Spleen (tissue), 7 donors: ENCODE data around the gene GRIK1.

Experiments
- POLR2A ChIP-seq, 3 donors: fragments of 450-650 bp; IDR thresholded peaks; one replicate each; pipeline ENCODE4 v1.5.1; 2017; ENCODE audit warnings: antibody characterized with exemption in 3 of 3, mild to moderate bottlenecking in 1 of 3
- POLR2AphosphoS5 ChIP-seq, 3 donors: sonication (generic); formaldehyde crosslinking; IDR thresholded peaks; one replicate each; pipeline ENCODE4 v1.5.1; 2017; ENCODE audit warnings: antibody characterized with exemption in 3 of 3
- TF ChIP-seq, protein P1 (sequence below), 11 experiments: fragments of 200-600 bp in 7 of 11; fragments of 450-650 bp in 4 of 11; sonication (generic) in 4 of 11; IDR thresholded peaks in 8 of 11; conservative IDR thresholded peaks in 3 of 11; 1 replicate in 7 of 11; 2 replicates in 4 of 11; pipeline versions ENCODE4 v1.4.0 to v1.8.0; 2016 to 2021; ENCODE audit warnings: antibody characterized with exemption in 11 of 11, inconsistent platforms in 4 of 11, mild to moderate bottlenecking in 1 of 11
- donor health status: DM: no; HTN: no; CAD: no; lungs with moderate emphysema.
- donor health status: DM: no; HTN: no; CAD: no.
- donor health status: DM: no; HTN: no; CAD: no.

DNA sequence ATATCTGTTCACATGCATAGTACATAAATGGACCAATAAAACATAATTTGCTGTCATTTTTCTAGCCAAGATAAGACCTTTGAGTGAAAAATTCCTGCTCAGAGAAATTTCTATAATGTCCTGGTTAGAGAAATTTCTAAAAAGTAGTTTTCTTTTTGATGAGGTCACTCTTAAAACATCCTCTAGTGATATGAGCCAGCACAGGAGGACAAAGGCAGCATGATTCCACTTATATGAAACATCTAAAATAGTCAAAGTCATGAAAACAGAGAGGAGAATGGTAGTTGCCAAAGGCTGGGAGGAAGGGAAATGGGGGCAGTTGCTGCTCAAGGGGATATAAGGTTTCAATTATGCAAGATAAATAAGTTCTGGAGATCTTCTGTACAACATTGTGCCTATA is 401.7 kb downstream of the GRIK1 start:
- TF ChIP-seq POLR2A (IDR thresholded peaks at IDR 0.05) (no peak), POLR2AphosphoS5 (IDR thresholded peaks at IDR 0.05) (no peak)
- TF ChIP-seq, protein P1, sequence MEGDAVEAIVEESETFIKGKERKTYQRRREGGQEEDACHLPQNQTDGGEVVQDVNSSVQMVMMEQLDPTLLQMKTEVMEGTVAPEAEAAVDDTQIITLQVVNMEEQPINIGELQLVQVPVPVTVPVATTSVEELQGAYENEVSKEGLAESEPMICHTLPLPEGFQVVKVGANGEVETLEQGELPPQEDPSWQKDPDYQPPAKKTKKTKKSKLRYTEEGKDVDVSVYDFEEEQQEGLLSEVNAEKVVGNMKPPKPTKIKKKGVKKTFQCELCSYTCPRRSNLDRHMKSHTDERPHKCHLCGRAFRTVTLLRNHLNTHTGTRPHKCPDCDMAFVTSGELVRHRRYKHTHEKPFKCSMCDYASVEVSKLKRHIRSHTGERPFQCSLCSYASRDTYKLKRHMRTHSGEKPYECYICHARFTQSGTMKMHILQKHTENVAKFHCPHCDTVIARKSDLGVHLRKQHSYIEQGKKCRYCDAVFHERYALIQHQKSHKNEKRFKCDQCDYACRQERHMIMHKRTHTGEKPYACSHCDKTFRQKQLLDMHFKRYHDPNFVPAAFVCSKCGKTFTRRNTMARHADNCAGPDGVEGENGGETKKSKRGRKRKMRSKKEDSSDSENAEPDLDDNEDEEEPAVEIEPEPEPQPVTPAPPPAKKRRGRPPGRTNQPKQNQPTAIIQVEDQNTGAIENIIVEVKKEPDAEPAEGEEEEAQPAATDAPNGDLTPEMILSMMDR (IDR thresholded peaks at IDR 0.05 in 8 of 11, conservative IDR thresholded peaks at IDR 0.05 in 3 of 11): no peak
